Activated CD8-positive, alpha-beta memory T cell treated with anti-CD3 and anti-CD28 coated beads for 4 hours (primary cell): ENCODE results near the gene IPPK.
"Not testable (repeated sequence)": the region's sequence is repeated elsewhere in the genome, so short reads cannot be mapped to it uniquely, and the experiment has no call there.

Experiments used
- DNase-seq, 2 donors: peaks; one replicate each; pipeline ENCODE4 v3.0.0-alpha.2; 2020; ENCODE audit warnings: low read depth in 2 of 2

IPPK gene

DNA sequence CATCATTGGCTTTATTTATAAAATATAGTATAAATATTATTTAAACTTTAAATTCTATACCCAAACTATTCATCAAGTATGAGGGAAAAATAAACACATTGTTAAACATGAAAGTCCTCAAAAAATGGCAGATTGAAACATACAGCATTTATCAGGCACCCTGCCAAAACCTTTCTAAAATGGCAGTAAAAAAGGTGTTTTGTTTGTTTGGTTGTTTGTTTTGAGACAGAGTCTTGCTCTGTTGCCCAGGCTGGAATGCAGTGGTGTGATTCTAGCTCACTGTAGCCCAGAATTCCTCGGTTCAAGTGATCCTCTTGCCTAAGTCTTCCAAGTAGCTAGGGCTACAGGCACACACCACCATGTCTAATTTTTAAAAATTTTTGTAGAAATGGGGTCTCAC, 74.0 kb downstream of the IPPK start:
- DNase-seq, result no peak

DNA sequence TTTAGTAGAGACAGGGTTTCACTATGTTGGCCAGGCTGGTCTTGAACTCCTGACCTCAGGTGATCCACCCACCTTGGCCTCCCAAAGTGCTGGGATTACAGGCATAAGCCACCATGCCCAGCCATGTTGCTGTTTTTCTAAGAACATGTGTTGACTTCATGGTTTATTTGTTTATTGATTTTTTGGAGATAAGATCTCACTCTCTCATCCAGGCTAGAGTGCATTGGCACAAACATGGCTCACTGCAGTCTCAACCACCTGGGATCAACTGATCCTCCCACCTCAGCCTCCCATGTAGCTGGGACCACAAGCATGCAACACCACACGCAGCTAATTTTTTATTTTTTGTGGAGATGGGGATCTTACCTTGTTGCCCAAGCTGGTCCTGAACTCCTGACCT, 74.9 kb downstream of the IPPK start:
- DNase-seq, result not testable (repeated sequence)

DNA sequence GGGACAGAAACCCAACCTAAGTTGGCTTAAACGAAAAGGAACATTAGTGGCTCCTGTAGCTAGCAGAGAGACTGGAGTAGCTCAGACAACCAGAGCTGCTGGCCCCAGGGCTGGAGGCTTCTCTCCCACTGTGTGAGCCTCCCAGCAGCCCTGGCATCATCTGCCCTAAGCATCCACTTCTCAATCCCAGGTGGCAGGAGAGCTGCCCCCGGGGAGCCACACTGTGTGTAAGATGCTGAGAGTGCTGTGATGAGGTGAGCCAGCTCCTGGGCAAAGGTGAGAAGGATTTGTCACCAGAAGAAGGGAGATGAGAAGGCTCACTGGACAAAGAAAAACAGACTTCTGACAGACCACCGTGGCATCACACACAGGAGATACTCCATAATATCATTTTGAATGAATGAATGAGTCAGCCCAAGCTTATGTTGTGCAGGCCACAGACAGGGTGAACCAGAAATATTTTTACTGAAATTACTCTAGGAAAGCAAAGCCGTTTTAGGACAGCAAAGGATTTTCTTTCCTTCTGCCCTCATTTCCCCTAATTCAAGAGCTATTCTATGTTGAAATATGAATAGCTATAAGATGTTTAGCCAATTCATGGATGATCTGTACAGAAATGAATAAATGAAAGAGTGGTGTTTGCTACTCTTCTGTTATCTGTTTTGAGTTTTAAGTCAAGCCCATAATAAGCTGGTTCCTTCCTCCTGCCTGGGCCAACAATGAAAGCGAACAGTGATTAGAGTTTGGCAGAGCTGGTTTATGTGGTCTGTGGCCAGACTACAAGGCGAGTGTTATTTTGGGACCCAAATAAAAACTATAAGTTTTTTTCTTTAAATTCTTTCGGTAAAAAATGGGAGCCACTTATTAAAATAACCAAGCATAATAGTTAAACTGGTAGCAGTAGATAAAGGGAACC, 76.7 kb downstream of the IPPK start:
- DNase-seq, result no peak

DNA sequence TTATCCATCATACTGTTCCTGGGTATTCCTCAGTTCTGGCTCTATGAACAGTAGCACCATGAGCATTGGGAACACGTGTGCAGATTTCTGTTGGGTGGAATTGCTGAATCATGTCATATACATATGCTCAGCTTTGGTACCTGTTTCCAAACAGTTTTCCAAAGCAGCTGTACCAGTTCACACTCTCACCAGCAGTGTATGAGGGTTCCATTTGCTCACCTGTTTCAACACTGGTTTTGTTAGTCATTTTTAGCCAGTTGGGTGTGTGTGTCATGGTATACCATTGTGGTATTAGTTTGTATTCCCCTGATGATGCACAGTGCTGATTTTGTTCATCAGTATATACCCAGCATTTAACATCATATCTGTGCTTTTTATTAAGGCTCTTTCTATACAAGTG, 77.4 kb downstream of the IPPK start:
- DNase-seq, result no peak

DNA sequence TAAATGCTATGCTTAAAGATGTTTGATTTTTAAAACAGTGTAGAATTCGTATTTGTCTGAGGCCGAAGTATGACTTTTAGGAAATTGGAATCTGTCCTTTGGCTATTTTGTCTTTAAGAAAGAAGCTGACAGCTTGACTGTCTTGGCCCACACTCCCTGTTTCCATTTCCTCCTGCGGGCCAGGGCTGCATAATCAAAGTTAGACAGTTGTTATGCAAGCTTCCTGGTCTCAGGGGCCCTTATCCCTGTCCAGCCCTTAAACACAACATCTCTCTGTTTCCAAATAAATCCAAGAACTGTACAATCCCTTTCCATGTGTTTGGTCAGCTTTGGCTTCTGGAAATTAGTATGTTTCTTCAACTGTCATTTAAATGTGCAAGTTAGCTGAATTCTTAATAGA, 79.6 kb downstream of the IPPK start:
- no peak for DNase-seq

DNA sequence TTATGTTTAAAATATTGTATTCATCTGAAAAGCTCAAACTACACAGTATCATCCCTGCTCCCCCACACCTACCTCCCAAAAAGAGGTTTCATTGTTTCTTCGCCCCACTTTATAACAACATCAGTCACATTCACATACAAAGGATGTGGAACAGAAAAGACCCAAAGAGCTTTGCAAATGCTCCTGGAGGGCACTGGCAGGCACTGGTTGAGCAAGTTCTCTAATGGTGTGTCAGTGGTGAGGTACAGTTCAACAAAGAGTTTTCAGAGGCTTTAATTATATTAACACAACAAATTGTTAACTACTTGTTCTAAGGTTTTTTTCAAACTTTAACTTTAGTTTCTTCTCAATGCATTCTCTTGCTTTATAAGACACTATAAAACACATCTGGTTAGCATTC, 80.0 kb downstream of the IPPK start:
- DNase-seq, result no peak

DNA sequence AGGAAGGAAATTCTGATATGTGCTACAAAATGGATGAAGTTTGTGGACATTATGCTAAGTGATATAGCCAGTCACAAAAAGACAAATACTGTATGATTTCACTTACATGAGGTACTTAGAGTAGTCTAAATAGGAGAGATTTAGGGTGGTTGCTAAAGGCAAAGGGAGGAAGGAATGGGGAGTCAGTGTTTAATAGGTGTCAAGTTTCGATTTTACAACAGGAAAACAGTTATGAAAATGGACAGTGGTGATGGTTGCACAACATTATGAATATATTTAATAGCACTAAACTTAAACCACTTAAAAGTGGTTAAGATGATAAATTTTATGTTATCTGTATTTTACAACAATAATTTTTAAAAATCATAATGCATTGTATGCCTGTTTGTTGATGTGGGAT, 93.8 kb downstream of the IPPK start:
- no peak for DNase-seq

DNA sequence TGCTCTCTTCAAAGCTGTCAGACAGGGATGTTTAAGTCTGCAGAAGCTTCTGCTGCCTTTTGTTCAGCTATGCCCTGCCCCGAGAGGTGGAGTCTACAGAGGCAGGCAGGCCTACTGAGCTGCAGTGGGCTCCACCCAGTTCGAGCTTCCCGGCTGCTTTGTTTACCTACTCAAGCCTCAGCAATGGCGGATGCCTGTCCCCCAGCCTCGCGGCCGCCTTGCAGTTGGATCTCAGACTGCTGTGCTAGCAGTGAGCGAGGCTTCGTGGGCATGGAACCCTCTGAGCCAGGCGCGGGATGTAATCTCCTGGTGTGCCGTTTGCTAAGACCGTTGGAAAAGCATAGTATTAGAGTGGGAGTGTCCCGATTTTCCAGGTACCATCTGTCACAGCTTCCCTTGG, 96.3 kb downstream of the IPPK start:
- DNase-seq, result not testable (repeated sequence)

DNA sequence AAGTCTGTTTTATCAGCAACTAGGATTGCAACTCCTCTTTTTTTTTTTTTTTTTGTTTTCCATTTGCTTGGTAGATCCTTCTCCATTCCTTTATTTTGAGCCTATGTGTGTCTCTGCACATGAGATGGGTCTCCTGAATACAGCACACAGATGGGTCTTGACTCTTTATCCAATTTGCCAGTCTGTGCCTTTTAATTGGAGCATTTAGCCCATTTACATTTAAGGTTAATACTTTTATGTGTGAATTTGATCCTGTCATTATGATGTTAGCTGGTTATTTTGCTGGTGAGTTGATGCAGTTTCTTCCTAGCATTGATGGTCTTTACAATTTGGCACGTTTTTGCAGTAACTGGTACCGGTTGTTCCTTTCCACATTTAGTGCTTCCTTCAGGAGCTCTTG, 98.1 kb downstream of the IPPK start:
- DNase-seq, result not testable (repeated sequence)

DNA sequence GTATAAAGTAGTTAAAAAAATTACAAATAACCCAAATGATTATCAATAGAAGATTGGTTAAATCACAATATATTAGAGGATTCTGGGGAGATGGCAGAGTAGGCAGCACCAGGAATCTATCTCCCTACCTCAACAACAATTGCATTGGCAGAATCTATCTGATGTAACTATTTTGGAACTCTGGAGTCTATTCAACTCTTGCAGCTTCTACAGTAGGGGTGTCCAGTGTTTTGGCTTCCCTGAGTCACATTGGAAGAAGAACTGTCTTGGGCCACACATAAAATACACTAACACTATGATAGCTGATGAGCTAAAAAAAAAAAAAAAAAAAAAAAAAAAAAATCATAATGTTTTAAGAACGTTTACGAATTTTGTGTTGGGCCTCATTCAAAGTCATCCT, 104.9 kb downstream of the IPPK start:
- no peak for DNase-seq

DNA sequence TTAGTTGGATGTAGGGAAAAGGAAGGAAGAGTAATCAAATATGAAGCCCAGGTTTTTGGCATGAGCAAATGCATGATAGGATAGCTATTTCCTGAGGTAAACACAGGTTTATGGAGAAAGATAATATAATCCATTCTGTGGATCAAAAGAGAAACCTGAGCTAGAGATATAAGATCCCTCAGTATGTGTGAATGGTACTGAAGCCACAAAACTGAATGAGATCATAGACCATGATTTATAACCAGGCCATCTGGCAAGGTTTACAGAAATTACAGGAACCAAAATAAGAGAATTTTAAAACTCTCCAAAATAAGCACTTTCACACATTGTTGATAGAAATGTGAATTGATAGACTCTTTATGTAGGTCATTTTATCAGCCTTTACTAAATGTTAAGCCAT, 105.4 kb downstream of the IPPK start:
- no peak for DNase-seq
